Effector CD8-positive, alpha-beta T cell (primary cell): ENCODE data around the gene MATN3.

ENCODE experiments used
- DNase-seq: peaks from one replicate; lab custom pipeline; 2025; lab: John Stamatoyannopoulos, UW

MATN3 gene

GRCh38 chr2:20035955-20036666, 23.6 kb upstream of the MATN3 start:
- DNase-seq, result no peak

GRCh38 chr2:20034821-20035220, 22.4 kb upstream of the MATN3 start:
- DNase-seq, result no peak

- DNase-seq, result no peak
Measured at GRCh38 chr2:20034218-20034617, 21.8 kb upstream of the MATN3 start.

- no peak for DNase-seq
Measured at GRCh38 chr2:20033322-20033721, 20.9 kb upstream of the MATN3 start.

- DNase-seq, result no peak
Measured at GRCh38 chr2:20030224-20030623, 17.8 kb upstream of the MATN3 start.

GRCh38 chr2:20027705-20028434, 15.4 kb upstream of the MATN3 start:
- DNase-seq, result no peak

GRCh38 chr2:20027260-20027677, 14.8 kb upstream of the MATN3 start:
- DNase-seq, result no peak

- DNase-seq, result no peak
Measured at GRCh38 chr2:20025065-20025786, 12.8 kb upstream of the MATN3 start.

GRCh38 chr2:20023688-20024087, 11.2 kb upstream of the MATN3 start:
- no peak for DNase-seq

- no peak for DNase-seq
Measured at GRCh38 chr2:20021405-20022009, 9.0 kb upstream of the MATN3 start.

GRCh38 chr2:20019747-20020146, 7.3 kb upstream of the MATN3 start:
- DNase-seq, result no peak

- DNase-seq, result no peak
Measured at GRCh38 chr2:20018601-20019152, 6.2 kb upstream of the MATN3 start.

- DNase-seq, result no peak
Measured at GRCh38 chr2:20016346-20016745, 3.9 kb upstream of the MATN3 start.

- no peak for DNase-seq
Measured at GRCh38 chr2:20015482-20016083, 3.1 kb upstream of the MATN3 start.

- no peak for DNase-seq
Measured at GRCh38 chr2:20013126-20013849, 820 bp upstream of the MATN3 start.

GRCh38 chr2:20012032-20012281, 511 bp downstream of the MATN3 start:
- DNase-seq, result no peak

GRCh38 chr2:20011276-20012031, 1.0 kb downstream of the MATN3 start:
- no peak for DNase-seq

GRCh38 chr2:20008703-20009102, 3.8 kb downstream of the MATN3 start:
- DNase-seq, result no peak

- no peak for DNase-seq
Measured at GRCh38 chr2:20005891-20006470, 6.5 kb downstream of the MATN3 start.

GRCh38 chr2:20005067-20005627, 7.3 kb downstream of the MATN3 start:
- no peak for DNase-seq
